Astrocyte of the cerebellum (primary cell): ENCODE measurements around the gene GABARAPL1.
"Not testable (repeated sequence)": the region's sequence is repeated elsewhere in the genome, so short reads cannot be mapped to it uniquely, and the experiment has no call there.

ENCODE experiments used
- DNase-seq: peaks from one replicate; pipeline ENCODE4 v3.0.0-alpha.2; 2011; ENCODE audit warnings: low read depth
- H3K4me3 ChIP-seq: 2 replicates; pipeline ENCODE4 v1.5.1; 2011; ENCODE audit warnings: mild to moderate bottlenecking, low read depth, low read length, moderate library complexity
- in situ Hi-C: cut with HindIII; loops from 2 replicates; pipeline ENCODE4 v1.10.0; 2017; ENCODE audit warnings: low sequenced_read_pairs
- TF ChIP-seq, protein P1 (sequence below): IDR thresholded peaks from 2 replicates; pipeline ENCODE4 v1.5.1; 2012; ENCODE audit warnings: low read length, low read depth, moderate library complexity, mild to moderate bottlenecking; ENCODE audit errors: missing control alignments

The GABARAPL1 gene

DNA sequence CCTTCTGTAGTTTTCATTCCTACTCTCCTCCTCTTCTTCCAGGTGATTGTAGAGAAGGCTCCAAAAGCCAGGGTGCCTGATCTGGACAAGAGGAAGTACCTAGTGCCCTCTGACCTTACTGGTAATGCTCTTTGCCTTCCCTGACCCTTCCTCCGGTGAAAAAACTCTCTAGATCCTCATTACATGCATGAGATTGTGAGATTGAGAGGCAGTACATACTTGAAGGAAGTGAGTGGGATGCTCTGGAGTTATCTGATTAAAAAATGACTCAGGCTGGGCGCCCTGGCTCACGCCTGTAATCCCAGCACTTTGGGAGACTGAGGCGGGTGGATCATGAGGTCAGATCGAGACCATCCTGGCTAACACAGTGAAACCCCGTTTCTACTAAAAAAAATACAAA, 5.3 kb downstream of the GABARAPL1 start:
- DNase-seq: no peak
- TF ChIP-seq, protein P1, sequence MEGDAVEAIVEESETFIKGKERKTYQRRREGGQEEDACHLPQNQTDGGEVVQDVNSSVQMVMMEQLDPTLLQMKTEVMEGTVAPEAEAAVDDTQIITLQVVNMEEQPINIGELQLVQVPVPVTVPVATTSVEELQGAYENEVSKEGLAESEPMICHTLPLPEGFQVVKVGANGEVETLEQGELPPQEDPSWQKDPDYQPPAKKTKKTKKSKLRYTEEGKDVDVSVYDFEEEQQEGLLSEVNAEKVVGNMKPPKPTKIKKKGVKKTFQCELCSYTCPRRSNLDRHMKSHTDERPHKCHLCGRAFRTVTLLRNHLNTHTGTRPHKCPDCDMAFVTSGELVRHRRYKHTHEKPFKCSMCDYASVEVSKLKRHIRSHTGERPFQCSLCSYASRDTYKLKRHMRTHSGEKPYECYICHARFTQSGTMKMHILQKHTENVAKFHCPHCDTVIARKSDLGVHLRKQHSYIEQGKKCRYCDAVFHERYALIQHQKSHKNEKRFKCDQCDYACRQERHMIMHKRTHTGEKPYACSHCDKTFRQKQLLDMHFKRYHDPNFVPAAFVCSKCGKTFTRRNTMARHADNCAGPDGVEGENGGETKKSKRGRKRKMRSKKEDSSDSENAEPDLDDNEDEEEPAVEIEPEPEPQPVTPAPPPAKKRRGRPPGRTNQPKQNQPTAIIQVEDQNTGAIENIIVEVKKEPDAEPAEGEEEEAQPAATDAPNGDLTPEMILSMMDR: no peak
- in situ Hi-C loops: no loop called here
- H3K4me3 ChIP-seq: no peak overlapping the region

DNA sequence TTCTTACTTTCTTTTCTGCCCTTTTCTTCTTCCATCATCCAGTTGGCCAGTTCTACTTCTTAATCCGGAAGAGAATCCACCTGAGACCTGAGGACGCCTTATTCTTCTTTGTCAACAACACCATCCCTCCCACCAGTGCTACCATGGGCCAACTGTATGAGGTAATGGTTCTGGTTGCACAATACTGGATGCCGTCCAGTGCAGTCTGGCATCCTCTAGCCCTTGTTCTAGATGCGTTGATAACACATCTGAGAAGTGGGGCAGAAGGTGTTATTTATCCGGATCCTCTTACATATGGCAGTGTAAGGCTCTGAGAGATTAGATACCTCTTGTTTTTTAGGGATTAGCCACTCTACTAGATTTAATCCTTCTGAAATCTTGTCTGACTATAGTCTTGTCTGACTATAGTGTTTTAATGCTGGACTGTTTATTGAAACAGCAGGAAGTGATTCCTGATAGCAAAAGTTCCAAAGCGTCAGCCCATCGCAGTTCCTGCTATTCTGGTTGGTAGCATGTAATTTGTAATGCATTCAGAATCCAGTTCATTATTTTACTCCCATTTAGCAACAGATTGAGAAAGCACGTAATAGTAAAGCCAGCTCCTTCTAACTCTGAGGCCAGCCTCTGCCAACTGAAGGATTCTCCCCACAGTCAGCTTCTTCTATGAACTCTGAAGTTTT, 7.9 kb downstream of the GABARAPL1 start:
- H3K4me3 ChIP-seq: no peak overlapping the region
- DNase-seq: no peak
- in situ Hi-C loops: no loop called here
- TF ChIP-seq, protein P1: no peak

DNA sequence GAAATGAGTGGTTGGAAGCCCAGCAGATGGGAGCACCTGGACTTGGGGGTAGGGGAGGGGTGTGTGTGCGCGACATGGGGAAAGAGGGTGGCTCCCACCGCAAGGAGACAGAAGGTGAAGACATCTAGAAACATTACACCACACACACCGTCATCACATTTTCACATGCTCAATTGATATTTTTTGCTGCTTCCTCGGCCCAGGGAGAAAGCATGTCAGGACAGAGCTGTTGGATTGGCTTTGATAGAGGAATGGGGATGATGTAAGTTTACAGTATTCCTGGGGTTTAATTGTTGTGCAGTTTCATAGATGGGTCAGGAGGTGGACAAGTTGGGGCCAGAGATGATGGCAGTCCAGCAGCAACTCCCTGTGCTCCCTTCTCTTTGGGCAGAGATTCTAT, 9.2 kb downstream of the GABARAPL1 start:
- TF ChIP-seq, protein P1: no peak
- in situ Hi-C loops: no loop called here
- DNase-seq: no peak
- H3K4me3 ChIP-seq: no peak overlapping the region

DNA sequence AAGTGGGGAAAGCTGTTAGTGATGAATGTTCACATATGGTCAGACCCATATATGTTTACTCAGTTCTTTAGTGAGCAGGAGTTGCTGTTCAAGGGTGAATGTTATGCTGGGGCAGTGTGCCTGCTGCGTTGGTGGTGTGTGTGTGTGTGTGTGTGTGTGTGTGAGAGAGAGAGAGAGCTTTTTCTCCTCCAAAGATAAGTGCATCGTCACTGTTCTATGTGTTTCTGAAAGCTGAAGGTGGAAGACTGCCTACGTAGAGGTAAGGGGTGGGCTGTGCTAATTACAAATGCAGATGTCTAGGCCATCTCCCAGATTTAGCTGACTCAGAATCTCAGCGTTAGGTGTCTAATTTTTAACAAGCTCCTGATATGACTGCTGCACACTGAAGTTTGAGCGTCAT, 10.5 kb downstream of the GABARAPL1 start:
- in situ Hi-C loops: no loop called here
- no peak overlapping the region for H3K4me3 ChIP-seq
- TF ChIP-seq, protein P1: no peak
- no peak for DNase-seq

DNA sequence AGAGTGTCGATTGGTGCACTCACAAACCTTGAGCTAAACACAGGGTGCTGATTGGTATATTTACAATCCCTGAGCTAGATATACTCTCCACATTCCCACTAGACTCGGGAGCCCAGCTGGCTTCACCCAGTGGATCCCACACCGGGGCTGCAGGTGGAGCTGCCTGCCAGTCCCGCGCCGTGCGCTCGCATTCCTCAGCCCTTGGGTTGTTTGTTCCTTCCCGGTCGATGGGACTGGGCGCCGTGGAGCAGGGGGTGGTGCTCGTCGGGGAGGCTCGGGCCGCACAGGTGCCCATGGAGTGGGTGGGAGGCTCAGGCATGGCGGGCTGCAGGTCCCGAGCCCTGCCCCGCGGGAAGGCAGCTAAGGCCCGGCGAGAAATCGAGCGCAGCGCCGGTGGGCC, 12.7 kb downstream of the GABARAPL1 start:
- H3K4me3 ChIP-seq, DNase-seq: not testable (repeated sequence)
- in situ Hi-C loops: loop anchor here (5.0 kb wide), 1 partner anchor 63 kb away; no protein-coding TSS in a partner anchor

DNA sequence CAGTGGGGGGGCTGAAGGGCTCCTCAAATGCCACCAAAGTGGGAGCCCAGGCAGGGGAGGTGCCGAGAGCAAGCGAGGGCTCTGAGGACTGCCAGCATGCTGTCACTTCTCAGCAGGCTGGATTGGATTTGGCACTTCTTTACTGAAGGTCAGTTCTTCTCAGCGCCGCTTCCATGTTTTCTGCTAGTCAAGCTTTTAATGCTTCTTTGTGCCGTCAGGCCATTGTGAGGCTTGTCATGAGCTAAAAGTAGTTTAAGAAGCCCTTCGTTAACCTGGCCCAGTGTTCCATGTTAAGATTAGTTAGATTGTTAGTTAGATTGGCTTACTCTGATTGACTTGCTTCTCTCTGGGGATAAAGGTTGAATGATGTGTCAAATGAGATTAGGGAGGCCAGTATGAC, 13.4 kb downstream of the GABARAPL1 start:
- in situ Hi-C loops: loop anchor here (5.0 kb wide), 1 partner anchor 64 kb away; no protein-coding TSS in a partner anchor
- TF ChIP-seq, protein P1: no peak
- no peak for DNase-seq
- no peak overlapping the region for H3K4me3 ChIP-seq

DNA sequence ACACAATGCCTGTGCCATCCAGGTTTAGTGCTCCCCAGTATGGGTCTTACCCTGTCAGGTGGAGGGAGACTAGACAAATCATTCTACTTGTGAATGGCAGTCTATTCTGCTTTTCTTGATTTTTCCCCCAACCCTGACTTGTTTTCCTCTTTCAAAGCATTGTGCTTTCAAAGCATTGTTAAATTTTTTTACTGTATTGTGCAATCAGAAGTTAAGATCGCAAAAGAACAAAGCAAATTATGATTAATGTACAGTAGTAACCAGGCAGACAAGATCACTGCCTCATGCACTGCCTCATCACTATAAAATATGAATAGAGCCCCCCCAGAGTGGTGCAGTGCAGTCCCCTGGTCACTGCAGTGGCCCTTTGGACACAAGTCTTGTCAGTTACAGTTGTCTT, 14.1 kb downstream of the GABARAPL1 start:
- TF ChIP-seq, protein P1: no peak
- in situ Hi-C loops: loop anchor here (5.0 kb wide), 1 partner anchor 64 kb away; no protein-coding TSS in a partner anchor
- H3K4me3 ChIP-seq: no peak overlapping the region
- no peak for DNase-seq
